OCI-LY3 (cell line): Measurements from ENCODE around the gene MSI2.

Experiments
- H2AFZ ChIP-seq: fragments of 200-600, 300-600 bp; shearing (Covaris generic); 2 replicates; pipeline ENCODE4 v1.6.0; 2014; ENCODE audit warnings: antibody characterized with exemption, low read depth, low read length
- H3K27ac ChIP-seq: fragments of 200-600, 300-600 bp; sonication (generic); 2 replicates; pipeline ENCODE4 v1.5.1; 2014; ENCODE audit warnings: mild to moderate bottlenecking, low read length, moderate library complexity, mixed read lengths
- H3K27me3 ChIP-seq: fragments of 200-600, 300-600 bp; sonication (generic); 2 replicates; pipeline ENCODE4 v1.6.1; 2014; ENCODE audit warnings: low read depth, low read length, mixed read lengths
- H3K36me3 ChIP-seq: fragments of 200-600, 300-600 bp; sonication (generic); replicated peaks from 2 replicates; pipeline ENCODE3; 2014; ENCODE audit warnings: low read depth, low read length, mixed read lengths
- H3K4me1 ChIP-seq: fragments of 300-600, 200-600 bp; sonication (generic); 2 replicates; pipeline ENCODE4 v1.6.1; 2014; ENCODE audit warnings: low read length, mixed read lengths
- H3K4me2 ChIP-seq: fragments of 200-600, 300-600 bp; sonication (generic); 2 replicates; pipeline ENCODE4 v1.6.1; 2014; ENCODE audit warnings: low read length, mixed read lengths
- H3K4me3 ChIP-seq: fragments of 300-600, 200-600 bp; sonication (generic); 2 replicates; pipeline ENCODE4 v1.5.1; 2014; ENCODE audit warnings: antibody characterized with exemption, mild to moderate bottlenecking, low read length, moderate library complexity
- H3K79me2 ChIP-seq: fragments of 300-600, 200-600 bp; shearing (Covaris generic); 2 replicates; pipeline ENCODE4 v1.6.1; 2014; ENCODE audit warnings: mild to moderate bottlenecking, low read length, mixed read lengths
- H3K9ac ChIP-seq: fragments of 300-600, 200-600 bp; shearing (Covaris generic); 2 replicates; pipeline ENCODE4 v1.6.0; 2014; ENCODE audit warnings: mild to moderate bottlenecking, low read length, moderate library complexity
- H3K9me3 ChIP-seq: fragments of 200-600, 300-600 bp; shearing (Covaris generic); 2 replicates; pipeline ENCODE4 v1.6.1; 2014; ENCODE audit warnings: low read length, mixed read lengths; ENCODE audit not compliant: insufficient read depth
- H4K20me1 ChIP-seq: fragments of 200-600, 300-600 bp; sonication (generic); 2 replicates; pipeline ENCODE4 v1.6.1; 2016; ENCODE audit warnings: low read length, mixed read lengths; ENCODE audit not compliant: insufficient read depth
- CTCF ChIP-seq: fragments of 200-600, 300-600 bp; sonication (generic); IDR thresholded peaks from 2 replicates; pipeline ENCODE4 v1.5.1; 2014; ENCODE audit warnings: antibody characterized with exemption, low read length, low read depth
- EZH2phosphoT487 ChIP-seq: fragments of 200-600 bp; shearing (Covaris generic); IDR thresholded peaks from 2 replicates; pipeline ENCODE4 v1.6.1; 2018; ENCODE audit warnings: antibody characterized with exemption, mixed run types, low read depth

Gene MSI2

DNA sequence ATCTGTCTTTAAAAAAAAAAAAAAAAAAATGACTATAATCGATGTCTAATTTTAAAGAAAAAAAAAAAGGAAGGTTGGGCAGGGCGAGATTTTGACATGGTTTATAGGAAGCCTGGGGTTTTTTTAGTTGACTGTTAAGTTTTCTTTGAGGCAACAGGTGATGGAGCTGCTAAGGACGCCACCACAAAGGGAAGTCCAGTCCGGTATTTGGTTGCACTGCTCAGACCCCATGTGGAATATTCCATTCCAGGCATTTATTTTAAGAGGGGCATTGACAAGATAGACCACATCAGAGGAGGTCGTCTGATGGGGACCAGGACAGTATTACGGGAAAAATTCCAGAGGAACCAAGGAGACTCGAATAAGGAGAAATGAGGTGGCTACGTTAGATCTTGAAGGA is 320.4 kb downstream of the MSI2 start:
- Histone ChIP-seq H3K27me3 (no peaks in the 10 kb centered on the region), H3K4me1 (peaks cover 15% of the 10 kb centered on the region), H3K4me2 (no peak overlapping the region), H3K9ac (no peak overlapping the region), H3K79me2 (no peaks in the 10 kb centered on the region), H4K20me1 (no peaks in the 10 kb centered on the region), H2AFZ (no peak overlapping the region), H3K36me3 (no peaks in the 10 kb centered on the region), H3K4me3 (no peak overlapping the region), H3K9me3 (no peaks in the 10 kb centered on the region), H3K27ac (no peak overlapping the region)
- TF ChIP-seq CTCF (no peak), EZH2phosphoT487 (no peak)

- peak overlapping the region; percentile 39 for H3K4me2 ChIP-seq
- TF ChIP-seq CTCF (no peak), EZH2phosphoT487 (no peak)
- no peaks in the 10 kb centered on the region for H4K20me1 ChIP-seq
- no peak overlapping the region for H3K9ac ChIP-seq
- no peaks in the 10 kb centered on the region for H3K9me3 ChIP-seq
- no peaks in the 10 kb centered on the region for H3K79me2 ChIP-seq
- no peaks in the 10 kb centered on the region for H3K27me3 ChIP-seq
- H3K4me3 ChIP-seq: no peak overlapping the region
- no peak overlapping the region for H2AFZ ChIP-seq
- H3K36me3 ChIP-seq: no peaks in the 10 kb centered on the region
- H3K27ac ChIP-seq: no peak overlapping the region
- peaks cover 15% of the 10 kb centered on the region for H3K4me1 ChIP-seq
These were observed 321.7 kb downstream of the MSI2 start for GRCh38 chr17:57577751-57578607.

DNA sequence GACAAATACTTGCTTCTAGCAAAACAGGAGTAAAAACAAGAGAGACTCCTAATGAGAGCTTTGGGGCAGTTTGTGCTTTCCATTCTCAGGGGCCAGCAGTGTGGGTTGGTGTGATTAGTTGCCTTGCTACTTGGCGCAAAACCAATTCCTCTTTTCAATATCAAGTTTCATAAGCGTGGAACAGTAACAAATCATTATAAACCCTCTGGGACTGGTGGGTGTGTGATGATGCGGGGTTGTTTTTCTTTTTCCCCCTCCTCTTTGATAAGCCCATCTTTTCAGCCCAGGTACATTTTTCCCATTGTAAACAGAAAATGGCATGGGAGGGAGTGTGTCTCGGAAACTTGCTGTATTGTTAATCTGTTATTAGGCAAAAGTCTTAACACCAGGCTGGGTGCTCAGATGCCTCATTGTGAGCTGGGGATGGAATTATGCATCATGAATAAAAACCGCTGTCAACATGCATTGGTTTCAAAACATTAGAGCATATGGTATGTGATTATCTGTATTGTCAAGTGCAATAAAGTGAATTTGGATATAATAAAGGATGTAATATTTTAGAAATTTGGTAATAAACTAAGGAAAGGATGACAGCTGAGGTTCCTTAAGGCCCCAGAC is 322.4 kb downstream of the MSI2 start:
- H3K79me2 ChIP-seq: no peaks in the 10 kb centered on the region
- H4K20me1 ChIP-seq: no peaks in the 10 kb centered on the region
- no peaks in the 10 kb centered on the region for H3K36me3 ChIP-seq
- H3K27me3 ChIP-seq: no peaks in the 10 kb centered on the region
- H3K4me1 ChIP-seq: peaks cover 15% of the 10 kb centered on the region
- peak overlapping the region; percentile 39 for H3K4me2 ChIP-seq
- no peak overlapping the region for H3K27ac ChIP-seq
- no peak overlapping the region for H3K9ac ChIP-seq
- no peak for TF ChIP-seq CTCF
- TF ChIP-seq EZH2phosphoT487: no peak
- no peaks in the 10 kb centered on the region for H3K9me3 ChIP-seq
- H3K4me3 ChIP-seq: no peak overlapping the region
- no peak overlapping the region for H2AFZ ChIP-seq

- Histone ChIP-seq H3K9me3 (no peaks in the 10 kb centered on the region), H3K4me2 (no peak overlapping the region), H3K4me1 (peaks cover 15% of the 10 kb centered on the region), H3K9ac (no peak overlapping the region), H3K79me2 (no peaks in the 10 kb centered on the region), H3K4me3 (no peak overlapping the region), H3K36me3 (no peaks in the 10 kb centered on the region), H3K27ac (no peak overlapping the region), H3K27me3 (no peaks in the 10 kb centered on the region), H2AFZ (no peak overlapping the region), H4K20me1 (no peaks in the 10 kb centered on the region)
- TF ChIP-seq CTCF (no peak), EZH2phosphoT487 (no peak)
These were observed 322.9 kb downstream of the MSI2 start for GRCh38 chr17:57579245-57579644.
